Lower lobe of right lung (tissue), 2 donors: ENCODE results near the gene VSIG8. TPM values are rescaled to one million over a fixed set of nuclear protein-coding genes. Genes with fewer than 3 reads are reported as not detected.
A peak's percentile ranks its signal among the peaks of the same experiment; 100 is the strongest.

Experiments used
- ATAC-seq, 2 donors: fragments of 200-7000 bp; cut with Tn5 transposase; one replicate each; pipeline ENCODE4 v1.9.1; 2020 to 2022; ENCODE audit warnings: mild to moderate bottlenecking in 2 of 2, moderate library complexity in 2 of 2
- DNase-seq: peaks from one replicate; pipeline ENCODE4 v3.0.0-alpha.2; 2020
- H3K27ac ChIP-seq: fragments of 200-600 bp; one replicate; pipeline ENCODE4 v1.8.0; 2022
- H3K27me3 ChIP-seq: fragments of 200-600 bp; one replicate; pipeline ENCODE4 v1.8.0; 2022; ENCODE audit warnings: low read depth
- H3K36me3 ChIP-seq: fragments of 200-600 bp; one replicate; pipeline ENCODE4 v1.8.0; 2022; ENCODE audit warnings: mild to moderate bottlenecking
- H3K4me1 ChIP-seq: fragments of 200-600 bp; one replicate; pipeline ENCODE4 v1.8.0; 2022
- H3K4me3 ChIP-seq: fragments of 200-600 bp; one replicate; pipeline ENCODE4 v1.8.0; 2022; ENCODE audit warnings: mild to moderate bottlenecking
- H3K9me3 ChIP-seq: fragments of 200-600 bp; one replicate; pipeline ENCODE4 v1.8.0; 2022
- intact Hi-C: fragments of 100-400 bp; cut with DNase I; formaldehyde crosslinking; loops from one replicate; pipeline ENCODE4 v1.11.0; 2022
- total RNA-seq: library from RNA; stranded (reverse); fragmentation: NEBNext Ultra II Directional; extraction: Animal tissue kit (Norgen Biotek cat#: 25700); gene quantifications from one replicate; pipeline ENCODE4 v1.2.1, GENCODE V29; 2021
- TF ChIP-seq, protein P1 (sequence below): fragments of 200-600 bp; IDR thresholded peaks from one replicate; pipeline ENCODE4 v1.8.0; 2022; ENCODE audit warnings: antibody characterized with exemption, mild to moderate bottlenecking
- donor health status: DM: no; HTN: yes; CAD: no; lungs with severe emphysema.

VSIG8 gene
- total RNA-seq, 1 donor from 2014 or later: 0.35 TPM

- H3K27ac ChIP-seq: peak overlapping the region; percentile 77
- TF ChIP-seq, protein P1, sequence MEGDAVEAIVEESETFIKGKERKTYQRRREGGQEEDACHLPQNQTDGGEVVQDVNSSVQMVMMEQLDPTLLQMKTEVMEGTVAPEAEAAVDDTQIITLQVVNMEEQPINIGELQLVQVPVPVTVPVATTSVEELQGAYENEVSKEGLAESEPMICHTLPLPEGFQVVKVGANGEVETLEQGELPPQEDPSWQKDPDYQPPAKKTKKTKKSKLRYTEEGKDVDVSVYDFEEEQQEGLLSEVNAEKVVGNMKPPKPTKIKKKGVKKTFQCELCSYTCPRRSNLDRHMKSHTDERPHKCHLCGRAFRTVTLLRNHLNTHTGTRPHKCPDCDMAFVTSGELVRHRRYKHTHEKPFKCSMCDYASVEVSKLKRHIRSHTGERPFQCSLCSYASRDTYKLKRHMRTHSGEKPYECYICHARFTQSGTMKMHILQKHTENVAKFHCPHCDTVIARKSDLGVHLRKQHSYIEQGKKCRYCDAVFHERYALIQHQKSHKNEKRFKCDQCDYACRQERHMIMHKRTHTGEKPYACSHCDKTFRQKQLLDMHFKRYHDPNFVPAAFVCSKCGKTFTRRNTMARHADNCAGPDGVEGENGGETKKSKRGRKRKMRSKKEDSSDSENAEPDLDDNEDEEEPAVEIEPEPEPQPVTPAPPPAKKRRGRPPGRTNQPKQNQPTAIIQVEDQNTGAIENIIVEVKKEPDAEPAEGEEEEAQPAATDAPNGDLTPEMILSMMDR: no peak
Measured at GRCh38 chr1:159890390-159890789, 27.9 kb upstream of the VSIG8 start.

DNA sequence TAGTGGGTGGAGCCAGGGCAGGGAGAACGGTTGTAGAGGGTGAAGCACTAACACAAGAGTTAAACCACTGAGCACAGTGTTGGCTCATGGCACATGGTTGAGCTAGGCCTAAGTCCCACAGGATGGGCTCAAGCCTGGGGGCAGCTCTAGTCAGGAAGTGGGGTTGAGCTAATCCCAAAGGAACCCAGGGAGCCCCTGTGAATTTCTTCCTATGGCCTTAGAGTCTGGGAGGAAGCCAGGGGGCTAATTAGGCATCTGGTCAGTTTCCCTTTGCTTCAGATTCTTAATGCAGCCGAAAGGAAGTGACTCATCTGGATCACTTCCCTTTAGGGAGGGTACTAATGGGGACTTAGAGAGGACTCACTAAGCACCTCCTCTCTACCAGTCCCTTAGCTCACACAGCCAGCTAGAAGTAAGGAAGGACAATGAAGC is 27.4 kb upstream of the VSIG8 start:
- H3K27me3 ChIP-seq: no peaks in the 10 kb centered on the region
- H3K4me1 ChIP-seq: peaks cover 26% of the 10 kb centered on the region
- H3K27ac ChIP-seq: peak overlapping the region; percentile 77
- TF ChIP-seq, protein P1: no peak
- DNase-seq (no peak), ATAC-seq (peak; percentile 78 to 82)
- intact Hi-C loops: loop anchor here (5.0 kb wide), 1 partner anchor 93 kb away; no protein-coding TSS in a partner anchor
- H3K36me3 ChIP-seq: no peaks in the 10 kb centered on the region
- H3K9me3 ChIP-seq: no peaks in the 10 kb centered on the region
- H3K4me3 ChIP-seq: no peak overlapping the region

More at GRCh38 chr1:159890390-159890789, 27.9 kb upstream of the VSIG8 start:
- peaks cover 29% of the 10 kb centered on the region for H3K4me1 ChIP-seq
- H3K36me3 ChIP-seq: no peaks in the 10 kb centered on the region
- H3K4me3 ChIP-seq: no peak overlapping the region
- no peak for ATAC-seq
- no peak for DNase-seq
- intact Hi-C loops: loop anchor here (5.0 kb wide), 1 partner anchor 93 kb away; no protein-coding TSS in a partner anchor
- H3K27me3 ChIP-seq: no peaks in the 10 kb centered on the region
- H3K9me3 ChIP-seq: no peaks in the 10 kb centered on the region

DNA sequence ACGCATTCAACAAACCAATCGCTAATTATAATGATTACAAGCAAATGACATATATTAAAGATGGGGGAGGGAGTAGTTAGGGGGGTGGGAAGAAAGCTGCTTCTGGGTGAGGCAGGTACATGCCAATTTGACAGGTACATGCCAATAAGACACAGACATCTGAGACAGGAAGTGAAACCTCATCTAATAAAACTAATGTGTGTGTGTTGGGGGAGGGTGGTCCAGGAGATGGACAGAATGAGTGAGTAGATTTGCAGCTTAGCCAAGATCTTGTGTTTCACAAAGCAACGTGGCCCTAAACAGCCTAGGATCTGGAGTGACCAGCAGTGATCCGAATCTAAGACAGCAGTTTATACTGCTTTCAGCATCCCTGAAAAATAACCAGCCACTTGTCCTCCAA is 26.7 kb upstream of the VSIG8 start:
- Histone ChIP-seq H3K27ac (peak overlapping the region; percentile 77), H3K27me3 (no peaks in the 10 kb centered on the region), H3K9me3 (no peaks in the 10 kb centered on the region), H3K36me3 (no peaks in the 10 kb centered on the region), H3K4me1 (peaks cover 26% of the 10 kb centered on the region), H3K4me3 (no peak overlapping the region)
- TF ChIP-seq, protein P1: no peak
- DNase-seq (no peak), ATAC-seq (no peak)
- intact Hi-C loops: no loop called here

GRCh38 chr1:159884296-159884695 is 21.8 kb upstream of the VSIG8 start:
- H3K36me3 ChIP-seq: no peaks in the 10 kb centered on the region

GRCh38 chr1:159883134-159883533 is 20.7 kb upstream of the VSIG8 start:
- Histone ChIP-seq H3K9me3 (no peaks in the 10 kb centered on the region), H3K36me3 (no peaks in the 10 kb centered on the region), H3K27ac (no peak overlapping the region), H3K27me3 (no peaks in the 10 kb centered on the region), H3K4me3 (no peak overlapping the region), H3K4me1 (peaks cover 11% of the 10 kb centered on the region)
- TF ChIP-seq, protein P1: no peak
- ATAC-seq (no peak), DNase-seq (no peak)
- intact Hi-C loops: no loop called here

More at GRCh38 chr1:159884296-159884695, 21.8 kb upstream of the VSIG8 start:
- Histone ChIP-seq H3K27me3 (no peaks in the 10 kb centered on the region), H3K4me1 (peaks cover 13% of the 10 kb centered on the region), H3K27ac (no peak overlapping the region), H3K4me3 (no peak overlapping the region), H3K9me3 (no peaks in the 10 kb centered on the region)
- DNase-seq (no peak), ATAC-seq (no peak)
- TF ChIP-seq, protein P1: no peak
- intact Hi-C loops: no loop called here
